Trophoblast cell (in vitro differentiated cells and primary cell): ENCODE data around the gene ADRA2C.

Experiments used
- DNase-seq, 2 donors: peaks; one replicate each; pipeline ENCODE4 v3.0.0-alpha.2; 2016
- H2AFZ ChIP-seq: 2 replicates; pipeline ENCODE4 v1.6.1; 2013; ENCODE audit warnings: low read length, moderate library complexity, mild to moderate bottlenecking; ENCODE audit not compliant: insufficient read depth, poor library complexity
- H2AK5ac ChIP-seq: 2 replicates; pipeline ENCODE4 v1.6.1; 2013; ENCODE audit warnings: mild to moderate bottlenecking, low read length
- H2BK120ac ChIP-seq: 2 replicates; pipeline ENCODE4 v1.6.1; 2013; ENCODE audit warnings: low read length, mild to moderate bottlenecking, moderate library complexity; ENCODE audit not compliant: insufficient read depth, poor library complexity
- H2BK12ac ChIP-seq: 2 replicates; pipeline ENCODE4 v1.6.1; 2013; ENCODE audit warnings: mild to moderate bottlenecking, low read length, moderate library complexity
- H2BK5ac ChIP-seq: 2 replicates; pipeline ENCODE4 v1.6.1; 2013; ENCODE audit warnings: low read length, low read depth, moderate library complexity, mild to moderate bottlenecking; ENCODE audit not compliant: poor library complexity
- H3K14ac ChIP-seq: 2 replicates; pipeline ENCODE4 v1.6.1; 2013; ENCODE audit warnings: mild to moderate bottlenecking, low read length
- H3K18ac ChIP-seq: 2 replicates; pipeline ENCODE4 v1.6.1; 2013; ENCODE audit warnings: mild to moderate bottlenecking, low read length
- H3K23ac ChIP-seq: 2 replicates; pipeline ENCODE4 v1.6.1; 2013; ENCODE audit warnings: low read length
- H3K27ac ChIP-seq: 2 replicates; pipeline ENCODE4 v1.5.1; 2013; ENCODE audit warnings: low read depth, mild to moderate bottlenecking, inconsistent platforms, low read length, moderate library complexity
- H3K27me3 ChIP-seq: 2 replicates; pipeline ENCODE4 v1.6.1; 2013; ENCODE audit warnings: inconsistent platforms, mild to moderate bottlenecking, low read length, moderate library complexity; ENCODE audit not compliant: insufficient read depth
- H3K36me3 ChIP-seq, 2 experiments: 1 replicate in 1 of 2; 2 replicates in 1 of 2; pipeline ENCODE4 v1.6.1; 2013; ENCODE audit warnings: low read length in 2 of 2, mild to moderate bottlenecking in 2 of 2, moderate library complexity in 1 of 2; ENCODE audit not compliant: insufficient read depth in 2 of 2, control insufficient read depth in 1 of 2
- H3K4ac ChIP-seq: 2 replicates; pipeline ENCODE4 v1.6.1; 2013; ENCODE audit warnings: low read depth, mild to moderate bottlenecking, low read length, moderate library complexity
- H3K4me1 ChIP-seq, 2 experiments: 1 replicate in 1 of 2; 2 replicates in 1 of 2; pipeline ENCODE4 v1.6.1; 2013; ENCODE audit warnings: low read length in 2 of 2, mild to moderate bottlenecking in 2 of 2, moderate library complexity in 1 of 2; ENCODE audit not compliant: insufficient read depth in 2 of 2, control insufficient read depth in 1 of 2
- H3K4me2 ChIP-seq: 2 replicates; pipeline ENCODE4 v1.6.1; 2013; ENCODE audit warnings: inconsistent platforms, mild to moderate bottlenecking, low read length, moderate library complexity
- H3K4me3 ChIP-seq: 2 replicates; pipeline ENCODE4 v1.5.1; 2013; ENCODE audit warnings: mild to moderate bottlenecking, low read depth, low read length, inconsistent platforms
- H3K79me1 ChIP-seq: one replicate; pipeline ENCODE4 v1.6.1; 2013; ENCODE audit warnings: low read length
- H3K79me2 ChIP-seq: 2 replicates; pipeline ENCODE4 v1.6.1; 2013; ENCODE audit warnings: low read length, mild to moderate bottlenecking; ENCODE audit not compliant: control insufficient read depth, insufficient read depth, poor library complexity
- H3K9ac ChIP-seq: 2 replicates; pipeline ENCODE4 v1.6.1; 2013; ENCODE audit warnings: mild to moderate bottlenecking, low read length
- H3K9me3 ChIP-seq: 2 replicates; pipeline ENCODE4 v1.6.1; 2013; ENCODE audit warnings: low read depth, mild to moderate bottlenecking, control low read depth, inconsistent platforms, low read length; ENCODE audit not compliant: insufficient read depth
- H4K12ac ChIP-seq: 2 replicates; pipeline ENCODE4 v1.6.1; 2013; ENCODE audit warnings: low read depth, mild to moderate bottlenecking, low read length, moderate library complexity
- H4K8ac ChIP-seq: 2 replicates; pipeline ENCODE4 v1.6.1; 2013; ENCODE audit warnings: low read depth, mild to moderate bottlenecking, low read length, moderate library complexity
- H4K91ac ChIP-seq: one replicate; pipeline ENCODE4 v1.6.1; 2013; ENCODE audit warnings: low read depth, mild to moderate bottlenecking, low read length, moderate library complexity
- WGBS: extraction: QIAGEN DNeasy Blood & Tissue Kit; methylation state at CpG from one replicate; pipeline ENCODE4 v1.1.7; 2013; ENCODE audit warnings: missing lambda C conversion rate; ENCODE audit not compliant: insufficient read length, insufficient coverage; ENCODE audit errors: extremely low coverage; 5-methylcytosine and 5-hydroxymethylcytosine counted together

The ADRA2C gene

GRCh38 chr4:3802571-3803474 lies 36.6 kb downstream of the ADRA2C start:
- H3K9ac ChIP-seq: no peak overlapping the region
- WGBS: no CpG with 5 or more reads among the region's 13 CpGs

DNA sequence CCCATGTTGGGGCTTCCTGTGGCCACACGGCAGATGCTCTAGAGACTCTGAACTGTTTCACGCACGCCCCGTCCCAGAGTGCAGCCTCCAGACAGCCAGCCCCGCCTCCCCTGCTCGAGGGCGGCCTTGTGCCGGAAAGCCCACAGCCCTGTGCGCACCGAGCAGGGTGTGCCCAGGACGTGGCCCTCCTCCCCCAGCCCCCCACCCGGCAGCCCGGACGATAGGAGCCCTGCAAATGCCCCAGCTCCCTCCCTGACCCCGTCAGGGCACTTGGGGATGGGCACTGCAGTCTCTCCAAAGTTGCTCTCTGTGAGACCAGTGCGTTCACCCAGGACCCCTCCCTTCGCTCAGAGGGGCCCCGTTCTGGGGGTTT lies 37.3 kb downstream of the ADRA2C start:
- H2AK5ac ChIP-seq: no peak overlapping the region
- H3K4me3 ChIP-seq: no peak overlapping the region
- H3K27ac ChIP-seq: no peak overlapping the region
- no peak overlapping the region for H3K4me2 ChIP-seq
- no peak overlapping the region for H2AFZ ChIP-seq
- no peak overlapping the region for H3K23ac ChIP-seq
- no peak overlapping the region for H3K4ac ChIP-seq
- no peak for DNase-seq
- no peaks in the 10 kb centered on the region for H3K4me1 ChIP-seq
- no CpG with 5 or more reads among the region's 18 CpGs for WGBS
- H2BK5ac ChIP-seq: no peak overlapping the region
- H4K8ac ChIP-seq: no peak overlapping the region
- H4K91ac ChIP-seq: no peak overlapping the region
- no peaks in the 10 kb centered on the region for H3K36me3 ChIP-seq
- H3K18ac ChIP-seq: no peak overlapping the region
- H3K27me3 ChIP-seq: no peaks in the 10 kb centered on the region
- no peak overlapping the region for H3K9ac ChIP-seq
- H2BK120ac ChIP-seq: no peak overlapping the region
- H4K12ac ChIP-seq: no peak overlapping the region
- H3K79me1 ChIP-seq: no peaks in the 10 kb centered on the region
- no peaks in the 10 kb centered on the region for H3K79me2 ChIP-seq
- peaks cover 2% of the 10 kb centered on the region for H3K9me3 ChIP-seq
- no peak overlapping the region for H2BK12ac ChIP-seq
- H3K14ac ChIP-seq: no peak overlapping the region

More at GRCh38 chr4:3802571-3803474, 36.6 kb downstream of the ADRA2C start:
- Histone ChIP-seq H3K79me2 (no peaks in the 10 kb centered on the region), H3K4me3 (no peak overlapping the region), H3K9me3 (peaks cover 2% of the 10 kb centered on the region), H4K91ac (no peak overlapping the region), H4K12ac (no peak overlapping the region), H3K23ac (no peak overlapping the region), H2AK5ac (no peak overlapping the region), H4K8ac (no peak overlapping the region), H3K14ac (no peak overlapping the region), H2AFZ (no peak overlapping the region), H3K4me2 (no peak overlapping the region), H3K4me1 (no peaks in the 10 kb centered on the region), H2BK120ac (no peak overlapping the region), H2BK5ac (no peak overlapping the region), H3K18ac (no peak overlapping the region), H3K36me3 (no peaks in the 10 kb centered on the region), H3K27ac (no peak overlapping the region), H3K79me1 (no peaks in the 10 kb centered on the region), H3K4ac (no peak overlapping the region), H2BK12ac (no peak overlapping the region), H3K27me3 (no peaks in the 10 kb centered on the region)
- no peak for DNase-seq

DNA sequence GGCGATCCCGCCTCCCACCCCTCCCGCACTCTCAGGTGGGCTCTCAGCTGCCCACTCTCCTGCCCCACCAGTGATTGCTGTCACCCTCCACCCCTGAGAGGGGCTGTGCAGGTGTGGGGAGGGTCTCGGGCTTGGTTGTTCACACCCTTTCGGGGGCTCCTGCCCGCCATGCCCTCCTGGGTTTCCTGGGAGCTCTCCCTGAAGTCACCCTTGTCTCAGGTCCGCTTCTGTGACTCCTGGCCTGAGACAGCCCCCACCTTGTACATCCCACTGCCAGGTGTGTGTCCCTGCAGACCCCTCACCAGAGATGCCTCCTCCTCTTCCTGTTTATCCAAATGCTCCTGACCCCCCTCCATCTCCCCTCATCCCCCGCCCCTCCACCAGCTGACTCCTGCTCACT lies 37.8 kb downstream of the ADRA2C start:
- Histone ChIP-seq H3K14ac (no peak overlapping the region), H3K79me1 (no peaks in the 10 kb centered on the region)
- WGBS: no CpG with 5 or more reads among the region's 8 CpGs

GRCh38 chr4:3805026-3805425 lies 38.8 kb downstream of the ADRA2C start:
- Histone ChIP-seq H3K36me3 (no peaks in the 10 kb centered on the region), H3K23ac (no peak overlapping the region), H2BK12ac (no peak overlapping the region), H3K79me2 (no peaks in the 10 kb centered on the region), H3K4me3 (no peak overlapping the region), H3K9me3 (peaks cover 2% of the 10 kb centered on the region), H3K4me1 (no peaks in the 10 kb centered on the region), H2BK5ac (no peak overlapping the region), H2BK120ac (no peak overlapping the region), H3K14ac (no peak overlapping the region), H3K9ac (no peak overlapping the region), H3K27ac (no peak overlapping the region), H4K91ac (no peak overlapping the region), H4K12ac (no peak overlapping the region), H2AFZ (no peak overlapping the region), H2AK5ac (no peak overlapping the region), H3K4me2 (no peak overlapping the region), H4K8ac (no peak overlapping the region), H3K27me3 (no peaks in the 10 kb centered on the region), H3K18ac (no peak overlapping the region), H3K4ac (no peak overlapping the region), H3K79me1 (no peaks in the 10 kb centered on the region)
- no CpG with 5 or more reads among the region's 8 CpGs for WGBS
- no peak for DNase-seq

More for the DNA sequence above, 37.8 kb downstream of the ADRA2C start:
- H4K8ac ChIP-seq: no peak overlapping the region
- no peak overlapping the region for H3K4ac ChIP-seq
- H4K91ac ChIP-seq: no peak overlapping the region
- no peak overlapping the region for H3K9ac ChIP-seq
- H2BK12ac ChIP-seq: no peak overlapping the region
- no peak for DNase-seq
- H3K9me3 ChIP-seq: peaks cover 2% of the 10 kb centered on the region
- H4K12ac ChIP-seq: no peak overlapping the region
- H3K4me2 ChIP-seq: no peak overlapping the region
- H3K4me1 ChIP-seq: no peaks in the 10 kb centered on the region
- no peaks in the 10 kb centered on the region for H3K36me3 ChIP-seq
- no peak overlapping the region for H3K23ac ChIP-seq
- H3K79me2 ChIP-seq: no peaks in the 10 kb centered on the region
- no peak overlapping the region for H2BK5ac ChIP-seq
- H3K4me3 ChIP-seq: no peak overlapping the region
- H2AFZ ChIP-seq: no peak overlapping the region
- no peaks in the 10 kb centered on the region for H3K27me3 ChIP-seq
- no peak overlapping the region for H2AK5ac ChIP-seq
- H3K27ac ChIP-seq: no peak overlapping the region
- no peak overlapping the region for H3K18ac ChIP-seq
- H2BK120ac ChIP-seq: no peak overlapping the region
